GM23338 (cell line): ENCODE data around the gene CYB5A.

ENCODE experiments used
- CREB1 ChIP-seq: fragments of 250-450 bp; sonication (Bioruptor Pico); IDR thresholded peaks from 2 replicates; pipeline ENCODE4 v1.5.0; 2020; ENCODE audit warnings: low read depth, mild to moderate bottlenecking, moderate library complexity
- CTCF ChIP-seq, 2 experiments: fragments of 200-600 bp in 1 of 2; sonication (generic) in 1 of 2; conservative IDR thresholded peaks; 2 replicates each; pipeline versions ENCODE4 v1.5.1 to v1.6.1; 2016 to 2017; ENCODE audit warnings: antibody characterized with exemption in 2 of 2, low read depth in 2 of 2, mild to moderate bottlenecking in 2 of 2, moderate library complexity in 1 of 2
- EZH2 ChIP-seq: fragments of 200-600 bp; sonication (generic); IDR thresholded peaks from one replicate; pipeline ENCODE4 v1.8.0; 2017; ENCODE audit warnings: antibody characterized with exemption, mild to moderate bottlenecking, low read depth; ENCODE audit not compliant: unreplicated experiment
- EZH2phosphoT487 ChIP-seq: fragments of 200-600 bp; sonication (generic); IDR thresholded peaks from one replicate; pipeline ENCODE4 v1.8.1; 2018; ENCODE audit warnings: antibody characterized with exemption; ENCODE audit not compliant: unreplicated experiment
- POLR2AphosphoS5 ChIP-seq: IDR thresholded peaks from 2 replicates; pipeline ENCODE4 v1.6.1; 2016; ENCODE audit warnings: antibody characterized with exemption, low read depth
- REST ChIP-seq: IDR thresholded peaks from one replicate; pipeline ENCODE4 v1.6.1; 2018; ENCODE audit warnings: antibody characterized with exemption; ENCODE audit not compliant: unreplicated experiment
- STAT1 ChIP-seq: IDR thresholded peaks from one replicate; pipeline ENCODE4 v1.6.1; 2016; ENCODE audit warnings: antibody characterized with exemption; ENCODE audit not compliant: unreplicated experiment

GRCh38 chr18:74314759-74315463 lies 23.1 kb upstream of the CYB5A start:
- no peak for TF ChIP-seq CTCF (conservative IDR thresholded peaks at IDR 0.05; ENCODE audit: low read depth in 2 of 2)
- no peak for TF ChIP-seq REST
- no peak for TF ChIP-seq CREB1 (CRISPR knock-in tag)
- TF ChIP-seq POLR2AphosphoS5 = no peak
- no peak for TF ChIP-seq EZH2
- TF ChIP-seq EZH2phosphoT487 = no peak
- no peak for TF ChIP-seq STAT1
